ENCODE measurements around the gene LPAR1.

GRCh38 chr9:110864011-110864410 is 174.3 kb downstream of the LPAR1 start:
- no peak for TF ChIP-seq CTCF (conservative IDR thresholded peaks at IDR 0.05)
- no peak for TF ChIP-seq ZFX (IDR thresholded peaks at IDR 0.05)
